Adrenal gland (tissue), 5 donors: Measurements from ENCODE around the gene VAX1.

Source experiments
- POLR2A ChIP-seq, 2 donors: fragments of 450-650 bp; IDR thresholded peaks; one replicate each; pipeline ENCODE4 v1.6.1; 2017; ENCODE audit warnings: antibody characterized with exemption in 2 of 2, mild to moderate bottlenecking in 2 of 2, moderate library complexity in 1 of 2
- TF ChIP-seq, protein P1 (sequence below), 6 experiments: fragments of 450-650 bp in 4 of 6; fragments of 200-600 bp in 2 of 6; sonication (generic) in 1 of 6; IDR thresholded peaks; 1 replicate in 5 of 6; 2 replicates in 1 of 6; pipeline versions ENCODE4 v1.5.1 to v1.8.0; 2016 to 2021; ENCODE audit warnings: antibody characterized with exemption in 6 of 6, mild to moderate bottlenecking in 2 of 6, moderate library complexity in 1 of 6
- donor health status: DM: no; HTN: no; CAD: no.

DNA sequence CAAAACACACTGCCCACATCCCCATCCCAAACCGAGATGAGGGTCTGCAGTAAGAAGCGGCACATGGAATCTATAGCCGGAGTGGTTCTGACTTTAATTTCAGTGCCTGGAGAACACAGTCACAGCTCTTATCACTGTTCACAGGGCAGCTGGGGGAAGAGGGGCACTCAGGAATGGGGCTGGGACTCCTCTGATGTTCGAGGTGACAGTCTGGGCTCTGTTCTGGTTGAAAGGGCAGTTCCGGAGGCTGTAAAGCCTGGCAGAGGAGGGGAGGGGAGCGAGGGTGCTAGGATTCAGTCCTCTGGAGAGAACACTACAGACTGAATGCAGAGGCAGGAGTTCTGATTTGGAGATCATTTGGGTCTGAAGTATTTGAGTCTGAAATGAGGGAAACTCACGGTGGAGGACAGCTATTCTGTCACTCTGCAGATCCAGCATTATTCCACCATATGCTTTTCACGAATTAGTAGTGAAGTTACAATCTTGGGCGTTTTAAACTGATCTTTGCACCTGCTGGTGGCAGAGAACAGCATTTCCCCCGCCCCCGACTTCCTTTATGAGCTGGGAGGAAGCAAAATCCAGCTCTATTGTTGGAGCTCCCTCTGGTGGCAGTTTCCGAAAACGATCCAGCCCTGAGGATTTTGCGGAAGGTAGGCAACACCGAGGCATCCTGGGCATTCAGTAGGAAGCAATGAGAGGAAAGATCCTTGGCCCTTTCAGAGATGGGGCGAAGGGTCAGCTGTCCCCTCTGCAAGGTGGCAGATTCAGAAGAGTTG, 36.6 kb upstream of the VAX1 start:
- TF ChIP-seq, protein P1, sequence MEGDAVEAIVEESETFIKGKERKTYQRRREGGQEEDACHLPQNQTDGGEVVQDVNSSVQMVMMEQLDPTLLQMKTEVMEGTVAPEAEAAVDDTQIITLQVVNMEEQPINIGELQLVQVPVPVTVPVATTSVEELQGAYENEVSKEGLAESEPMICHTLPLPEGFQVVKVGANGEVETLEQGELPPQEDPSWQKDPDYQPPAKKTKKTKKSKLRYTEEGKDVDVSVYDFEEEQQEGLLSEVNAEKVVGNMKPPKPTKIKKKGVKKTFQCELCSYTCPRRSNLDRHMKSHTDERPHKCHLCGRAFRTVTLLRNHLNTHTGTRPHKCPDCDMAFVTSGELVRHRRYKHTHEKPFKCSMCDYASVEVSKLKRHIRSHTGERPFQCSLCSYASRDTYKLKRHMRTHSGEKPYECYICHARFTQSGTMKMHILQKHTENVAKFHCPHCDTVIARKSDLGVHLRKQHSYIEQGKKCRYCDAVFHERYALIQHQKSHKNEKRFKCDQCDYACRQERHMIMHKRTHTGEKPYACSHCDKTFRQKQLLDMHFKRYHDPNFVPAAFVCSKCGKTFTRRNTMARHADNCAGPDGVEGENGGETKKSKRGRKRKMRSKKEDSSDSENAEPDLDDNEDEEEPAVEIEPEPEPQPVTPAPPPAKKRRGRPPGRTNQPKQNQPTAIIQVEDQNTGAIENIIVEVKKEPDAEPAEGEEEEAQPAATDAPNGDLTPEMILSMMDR (IDR thresholded peaks at IDR 0.05): peak; percentile 74 to 83 (median 78)
- TF ChIP-seq POLR2A (IDR thresholded peaks at IDR 0.05): no peak
